GM19240 (cell line): ENCODE measurements around the gene RESP18.
A peak's percentile ranks its signal among the peaks of the same experiment; 100 is the strongest.

ENCODE experiments used
- DNase-seq: peaks from one replicate; pipeline ENCODE4 v3.0.0; 2011; ENCODE audit warnings: low spot score; ENCODE audit not compliant: insufficient read length

Gene RESP18

GRCh38 chr2:219278655-219279150 lies 53.8 kb downstream of the RESP18 start:
- DNase-seq, result no peak

- DNase-seq, result peak; percentile 69
These were observed 54.6 kb downstream of the RESP18 start for GRCh38 chr2:219277703-219278654.
